Colonic mucosa (tissue), 4 donors: ENCODE results near the gene ZDHHC20. TPM values are rescaled to one million over a fixed set of nuclear protein-coding genes. Genes with fewer than 3 reads are reported as not detected.

ENCODE experiments used
- DNase-seq: peaks from one replicate; pipeline ENCODE4 v3.0.0-alpha.2; 2020
- H3K27ac ChIP-seq: fragments of 200-600 bp; one replicate; pipeline ENCODE4 v1.8.0; 2021
- H3K27me3 ChIP-seq: fragments of 200-600 bp; one replicate; pipeline ENCODE4 v1.8.0; 2021
- H3K36me3 ChIP-seq: fragments of 200-600 bp; one replicate; pipeline ENCODE4 v1.8.0; 2021
- H3K4me1 ChIP-seq: fragments of 200-600 bp; one replicate; pipeline ENCODE4 v1.8.0; 2021; ENCODE audit warnings: mild to moderate bottlenecking
- H3K4me3 ChIP-seq: fragments of 200-600 bp; one replicate; pipeline ENCODE4 v1.8.0; 2021
- H3K9ac ChIP-seq, 2 donors: one replicate each; pipeline ENCODE4 v1.7.0; 2013; ENCODE audit warnings: control low read depth in 2 of 2, low read depth in 2 of 2, low read length in 2 of 2
- H3K9me3 ChIP-seq: fragments of 200-600 bp; one replicate; pipeline ENCODE4 v1.8.0; 2021
- intact Hi-C: fragments of 100-400 bp; cut with DNase I; formaldehyde crosslinking; loops from one replicate; pipeline ENCODE4 v1.14.1; 2022
- total RNA-seq, 2 donors: library from RNA; stranded (reverse); fragmentation: NEBNext Ultra II Directional in 1 of 2; extraction: Animal tissue kit (Norgen Biotek cat#: 25700) in 1 of 2; gene quantifications; one replicate each; pipeline ENCODE4 v1.2.1, GENCODE V29; 2021
- TF ChIP-seq, protein P1 (sequence below): fragments of 200-600 bp; IDR thresholded peaks from one replicate; pipeline ENCODE4 v1.8.0; 2022; ENCODE audit warnings: antibody characterized with exemption, mild to moderate bottlenecking
- donor health status: healthy.
- donor health status: DM: no; HTN: no; CAD: no.
- donor health status: DM: no; HTN: no; CAD: no.

ZDHHC20 gene
- total RNA-seq, 2 donors from 2014 or later = 74.0 to 111 TPM

DNA sequence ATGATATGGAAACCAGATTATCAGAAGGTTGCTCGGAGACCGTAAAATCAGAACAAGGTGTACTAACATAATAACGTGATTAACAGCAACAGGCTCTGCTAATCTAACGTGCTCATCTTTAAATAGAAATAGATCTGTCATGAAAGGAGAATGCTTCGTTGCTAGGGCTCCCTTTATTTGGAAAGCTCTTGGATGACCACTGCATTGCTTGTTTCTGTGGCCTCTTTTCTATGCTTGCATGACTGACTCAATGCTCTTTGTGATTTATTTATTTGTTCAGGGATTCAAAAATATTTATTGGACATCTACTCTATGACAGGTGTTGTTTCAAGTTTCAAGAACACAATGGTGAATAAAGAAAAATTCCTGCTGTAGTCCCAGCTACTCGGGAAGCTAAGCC lies 22.3 kb upstream of the ZDHHC20 start:
- TF ChIP-seq, protein P1, sequence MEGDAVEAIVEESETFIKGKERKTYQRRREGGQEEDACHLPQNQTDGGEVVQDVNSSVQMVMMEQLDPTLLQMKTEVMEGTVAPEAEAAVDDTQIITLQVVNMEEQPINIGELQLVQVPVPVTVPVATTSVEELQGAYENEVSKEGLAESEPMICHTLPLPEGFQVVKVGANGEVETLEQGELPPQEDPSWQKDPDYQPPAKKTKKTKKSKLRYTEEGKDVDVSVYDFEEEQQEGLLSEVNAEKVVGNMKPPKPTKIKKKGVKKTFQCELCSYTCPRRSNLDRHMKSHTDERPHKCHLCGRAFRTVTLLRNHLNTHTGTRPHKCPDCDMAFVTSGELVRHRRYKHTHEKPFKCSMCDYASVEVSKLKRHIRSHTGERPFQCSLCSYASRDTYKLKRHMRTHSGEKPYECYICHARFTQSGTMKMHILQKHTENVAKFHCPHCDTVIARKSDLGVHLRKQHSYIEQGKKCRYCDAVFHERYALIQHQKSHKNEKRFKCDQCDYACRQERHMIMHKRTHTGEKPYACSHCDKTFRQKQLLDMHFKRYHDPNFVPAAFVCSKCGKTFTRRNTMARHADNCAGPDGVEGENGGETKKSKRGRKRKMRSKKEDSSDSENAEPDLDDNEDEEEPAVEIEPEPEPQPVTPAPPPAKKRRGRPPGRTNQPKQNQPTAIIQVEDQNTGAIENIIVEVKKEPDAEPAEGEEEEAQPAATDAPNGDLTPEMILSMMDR = no peak
- H3K9ac ChIP-seq = no peak overlapping the region
- intact Hi-C loops = no loop called here
- H3K27ac ChIP-seq = no peak overlapping the region
- no peak overlapping the region for H3K4me3 ChIP-seq
- H3K4me1 ChIP-seq = no peaks in the 10 kb centered on the region
- H3K9me3 ChIP-seq = no peaks in the 10 kb centered on the region
- no peak for DNase-seq
- H3K36me3 ChIP-seq = no peaks in the 10 kb centered on the region
- H3K27me3 ChIP-seq = no peaks in the 10 kb centered on the region

DNA sequence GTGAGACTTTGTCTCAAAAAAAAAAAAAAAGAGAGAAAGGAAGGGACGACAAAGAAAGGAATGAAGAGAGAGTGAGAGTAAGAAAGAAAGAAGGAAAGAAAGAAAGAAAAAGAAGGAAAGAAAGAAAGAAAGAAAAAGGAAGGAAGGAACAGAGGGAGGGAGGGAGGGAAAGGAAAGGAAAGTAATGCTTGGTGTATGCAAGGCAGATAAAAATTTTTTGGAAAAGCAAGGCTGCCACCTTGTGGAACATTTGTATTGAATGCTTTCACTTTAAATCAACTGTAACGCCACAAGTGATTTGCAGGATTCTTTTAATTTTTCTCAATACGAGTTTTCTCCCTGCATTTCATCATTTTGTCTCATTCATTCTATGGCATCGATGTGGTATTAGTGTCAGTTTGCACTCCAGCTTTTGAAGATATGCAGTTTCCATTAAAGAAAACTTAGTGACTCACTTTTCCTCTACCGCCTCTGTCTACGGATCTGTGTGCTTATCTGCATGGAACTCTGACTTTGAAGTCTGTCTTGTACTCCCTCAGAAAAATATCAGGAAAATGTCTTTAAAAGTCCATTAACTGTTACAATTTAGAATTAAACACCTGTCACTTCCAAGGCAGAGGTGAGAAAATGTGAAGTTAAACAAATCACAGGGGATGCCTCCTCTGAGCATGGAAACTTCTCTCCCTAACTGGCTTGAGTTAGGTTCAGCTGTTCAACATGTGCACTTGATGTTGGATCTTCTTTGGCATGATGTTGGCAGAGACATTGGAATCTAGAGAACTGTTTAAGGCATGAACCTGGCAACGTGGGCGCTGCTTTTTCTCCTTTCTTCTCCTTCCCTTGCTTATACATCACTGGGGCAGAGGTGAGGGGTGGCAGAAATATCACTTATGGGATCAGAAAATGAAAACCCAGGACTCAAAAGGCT lies 20.0 kb upstream of the ZDHHC20 start:
- H3K4me3 ChIP-seq = no peak overlapping the region
- TF ChIP-seq, protein P1 = peak; percentile 55
- H3K9ac ChIP-seq = no peak overlapping the region
- no peak overlapping the region for H3K27ac ChIP-seq
- intact Hi-C loops = loop anchor here (2.0 to 5.0 kb wide), 2 partner anchors 182 to 367 kb away; no protein-coding TSS in a partner anchor
- DNase-seq = peak; percentile 68
- no peaks in the 10 kb centered on the region for H3K4me1 ChIP-seq
- H3K27me3 ChIP-seq = no peaks in the 10 kb centered on the region
- H3K9me3 ChIP-seq = no peaks in the 10 kb centered on the region
- H3K36me3 ChIP-seq = no peaks in the 10 kb centered on the region

DNA sequence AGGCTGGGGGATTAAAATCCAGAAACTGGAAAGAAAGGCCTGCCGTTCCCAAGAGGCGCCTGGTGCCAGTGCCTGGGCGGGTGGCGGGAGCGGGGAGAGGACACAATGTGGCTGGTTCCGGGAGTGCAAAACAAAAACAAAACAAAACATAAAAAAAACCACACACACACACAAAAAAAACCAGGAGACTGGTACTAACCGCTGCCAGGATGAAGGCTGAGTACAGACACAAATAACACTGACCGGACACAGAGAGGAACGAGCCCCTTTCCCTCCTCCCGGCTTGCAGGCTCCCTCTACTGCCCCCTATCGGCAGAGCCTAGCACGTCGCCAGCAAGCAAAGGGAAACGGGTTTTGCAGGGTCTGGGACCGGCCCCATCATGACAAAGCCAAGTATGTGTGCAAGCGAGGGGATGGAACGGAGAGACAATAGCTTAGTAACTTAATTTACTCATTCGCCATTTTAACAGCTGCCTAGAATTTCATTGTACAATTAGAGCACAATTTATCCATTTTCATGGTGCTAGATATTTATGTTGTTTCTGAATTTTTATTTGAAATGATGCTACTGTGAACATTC lies 17.9 kb upstream of the ZDHHC20 start:
- TF ChIP-seq, protein P1 = peak; percentile 97
- peak; percentile 89 for DNase-seq
- H3K27ac ChIP-seq = no peak overlapping the region
- intact Hi-C loops = loop anchor here (5.0 kb wide), 1 partner anchor 365 kb away; no protein-coding TSS in a partner anchor
- H3K36me3 ChIP-seq = no peaks in the 10 kb centered on the region
- no peaks in the 10 kb centered on the region for H3K4me1 ChIP-seq
- peak overlapping the region; percentile 33 to 55 for H3K9ac ChIP-seq
- no peaks in the 10 kb centered on the region for H3K27me3 ChIP-seq
- peak overlapping the region; percentile 14 for H3K4me3 ChIP-seq
- H3K9me3 ChIP-seq = no peaks in the 10 kb centered on the region

DNA sequence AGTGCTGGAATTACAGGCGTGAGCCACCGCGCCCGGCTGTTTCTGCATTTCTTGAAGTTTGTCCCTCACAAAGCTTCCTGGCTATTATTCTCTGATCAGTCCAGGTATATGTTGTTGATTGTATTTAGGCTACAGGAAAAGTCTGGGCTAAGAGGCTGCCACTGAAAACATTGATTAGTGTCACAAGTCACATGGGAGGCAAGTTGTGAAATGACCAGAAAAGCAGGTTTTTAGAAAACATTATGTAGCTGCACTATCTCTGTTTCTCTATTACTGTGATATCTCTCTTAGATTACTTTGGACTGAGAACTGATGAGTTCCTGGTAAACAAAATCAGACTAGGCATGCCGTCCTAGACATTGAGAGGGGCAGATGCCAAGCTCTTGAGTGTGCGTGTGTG lies 16.0 kb upstream of the ZDHHC20 start:
- DNase-seq = no peak

GRCh38 chr13:21470785-21471184 lies 11.7 kb upstream of the ZDHHC20 start:
- intact Hi-C loops = no loop called here
- Histone ChIP-seq H3K36me3 (no peaks in the 10 kb centered on the region), H3K27ac (no peak overlapping the region), H3K27me3 (no peaks in the 10 kb centered on the region), H3K4me1 (no peaks in the 10 kb centered on the region), H3K9me3 (no peaks in the 10 kb centered on the region), H3K9ac (no peak overlapping the region), H3K4me3 (no peak overlapping the region)
- TF ChIP-seq, protein P1 = no peak
- no peak for DNase-seq

More for the DNA sequence above, 16.0 kb upstream of the ZDHHC20 start:
- intact Hi-C loops = loop anchor here (5.0 kb wide), 1 partner anchor 363 kb away; no protein-coding TSS in a partner anchor
- no peak overlapping the region for H3K4me3 ChIP-seq
- no peak overlapping the region for H3K9ac ChIP-seq
- no peaks in the 10 kb centered on the region for H3K27me3 ChIP-seq
- no peaks in the 10 kb centered on the region for H3K9me3 ChIP-seq
- TF ChIP-seq, protein P1 = no peak
- H3K27ac ChIP-seq = no peak overlapping the region
- H3K36me3 ChIP-seq = no peaks in the 10 kb centered on the region
- no peaks in the 10 kb centered on the region for H3K4me1 ChIP-seq
